ENCODE results near the gene TRIM25.

Gene TRIM25

GRCh38 chr17:56912105-56912999 is 1.5 kb downstream of the TRIM25 start:
- TF ChIP-seq CTCF (IDR thresholded peaks at IDR 0.05; ENCODE audit: control extremely low read depth, extremely low read depth, low read depth, missing control alignments) = no peak
- CTCF ChIA-PET = interaction anchor here (1.3 to 4.7 kb wide), 3 partner anchors 22 to 48 kb away, joined by 3 to 20 read pairs (median 6); partner anchors contain the start of gene COIL
- POLR2A ChIA-PET = no interaction called here
- peak; percentile 15 for DNase-seq (ENCODE audit: extremely low spot score)

GRCh38 chr17:56910509-56911235 is 3.2 kb downstream of the TRIM25 start:
- ChIA-PET POLR2A (interaction anchor here (0.7 to 1.6 kb wide), 2 partner anchors 15 to 174 kb away, joined by 5 to 6 read pairs; partner anchors contain the start of gene AKAP1), CTCF (interaction anchor here (0.8 to 4.7 kb wide), 7 partner anchors 10 to 50 kb away, joined by 3 to 20 read pairs (median 6); partner anchors contain the start of gene COIL)
- DNase-seq (ENCODE audit: extremely low spot score) = peak; percentile 12
- TF ChIP-seq CTCF (IDR thresholded peaks at IDR 0.05; ENCODE audit: control extremely low read depth, extremely low read depth, low read depth, missing control alignments) = no peak

- TF ChIP-seq CTCF (IDR thresholded peaks at IDR 0.05; ENCODE audit: control extremely low read depth, extremely low read depth, low read depth, missing control alignments) = no peak
- ChIA-PET CTCF (interaction anchor here (0.8 to 4.7 kb wide), 7 partner anchors 9 to 51 kb away, joined by 3 to 20 read pairs (median 4); partner anchors contain the start of gene COIL), POLR2A (interaction anchor here (0.7 to 1.6 kb wide), 2 partner anchors 14 to 30 kb away, joined by 4 to 6 read pairs; no protein-coding TSS in a partner anchor)
- DNase-seq (ENCODE audit: extremely low spot score) = no peak
These were observed 3.9 kb downstream of the TRIM25 start for GRCh38 chr17:56909742-56910508.

GRCh38 chr17:56908001-56908542 is 5.8 kb downstream of the TRIM25 start:
- ChIA-PET CTCF (interaction anchor here (1.2 to 4.7 kb wide), 6 partner anchors 10 to 53 kb away, joined by 3 to 20 read pairs (median 4); partner anchors contain the start of gene COIL), POLR2A (interaction anchor here (0.6 to 1.4 kb wide), 3 partner anchors 9 to 46 kb away, joined by 3 to 5 read pairs (median 4); no protein-coding TSS in a partner anchor)
- no peak for TF ChIP-seq CTCF (IDR thresholded peaks at IDR 0.05; ENCODE audit: control extremely low read depth, extremely low read depth, low read depth, missing control alignments)
- DNase-seq (ENCODE audit: extremely low spot score) = peak; percentile 71

GRCh38 chr17:56903560-56903959 is 10.3 kb downstream of the TRIM25 start:
- TF ChIP-seq CTCF (IDR thresholded peaks at IDR 0.05; ENCODE audit: control extremely low read depth, extremely low read depth, low read depth, missing control alignments) = no peak
- no peak for DNase-seq (ENCODE audit: extremely low spot score)
- ChIA-PET POLR2A (no interaction called here), CTCF (interaction anchor here (1.0 to 1.1 kb wide), 2 partner anchors 84 to 85 kb away, joined by 3 read pairs; no protein-coding TSS in a partner anchor)

All from GM10248 (cell line).